Measurements from ENCODE around the gene NSD2. TPM values are rescaled to one million over a fixed set of nuclear protein-coding genes. Genes with fewer than 3 reads are reported as not detected.

NSD2 gene
- total and polyA plus RNA-seq, 2 donors (not counting 1 experiment from before 2014, with no cell fraction given) = 26.6 to 68.4 TPM

DNA sequence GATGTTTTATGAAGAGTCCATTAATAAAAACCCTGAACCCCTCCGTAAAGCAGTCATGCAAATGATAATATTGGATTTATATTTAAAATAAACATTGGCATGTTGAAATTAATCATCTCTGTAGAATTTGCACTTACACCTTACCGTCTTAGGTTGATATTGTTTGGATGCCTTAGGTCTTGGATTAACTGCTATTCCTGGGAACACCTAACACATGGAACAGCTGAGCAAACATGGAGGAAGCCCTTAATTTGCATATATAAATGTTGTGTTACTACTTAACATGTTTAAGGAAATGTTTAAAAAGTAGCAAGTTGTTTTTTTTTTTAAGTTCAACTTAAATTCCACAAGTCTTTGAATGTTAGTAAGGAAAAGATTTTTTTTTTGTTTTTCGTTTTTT is 62.5 kb downstream of the NSD2 start:
- H2AFZ ChIP-seq (ENCODE audit: low read length) = no peak overlapping the region
- TF ChIP-seq CTCF (conservative IDR thresholded peaks at IDR 0.05 in 1 of 2, IDR thresholded peaks at IDR 0.05 in 1 of 2; ENCODE audit: low read depth in 1 of 2, low read length in 2 of 2) = no peak
- no peak for TF ChIP-seq EZH2 (IDR thresholded peaks at IDR 0.05; ENCODE audit: low read length, missing control alignments)
- no peak for DNase-seq (ENCODE audit: low read depth in 2 of 2)
- no peaks in the 10 kb centered on the region for H3K4me1 ChIP-seq (ENCODE audit: control insufficient read depth, extremely low read depth, insufficient read depth, low read length)
- H3K4me3 ChIP-seq (replicated peaks in 1 of 4; ENCODE audit: control extremely low read depth in 1 of 4, insufficient read depth in 1 of 4, low read depth in 3 of 4, low read length in 4 of 4) = no peak overlapping the region
- peaks cover 33% of the 10 kb centered on the region for H3K79me2 ChIP-seq (ENCODE audit: control insufficient read depth, insufficient read depth, low read length)
- no peaks in the 10 kb centered on the region for H3K27me3 ChIP-seq (ENCODE audit: control insufficient read depth, insufficient read depth, low read length)
- no peak overlapping the region for H3K9ac ChIP-seq (ENCODE audit: insufficient read depth, low read length)
- H4K20me1 ChIP-seq (ENCODE audit: control insufficient read depth, extremely low read depth, insufficient read depth, low read length) = no peaks in the 10 kb centered on the region
- no peaks in the 10 kb centered on the region for H3K9me3 ChIP-seq (ENCODE audit: control insufficient read depth, insufficient read depth, low read depth, low read length)
- no peak overlapping the region for H3K27ac ChIP-seq (ENCODE audit: insufficient read depth, low read length)
- H3K4me2 ChIP-seq (ENCODE audit: extremely low read depth, insufficient read depth, low read length) = no peak overlapping the region
- peaks cover 17% of the 10 kb centered on the region for H3K36me3 ChIP-seq (ENCODE audit: control insufficient read depth, insufficient read depth, low read length)

GRCh38 chr4:1937550-1937949 is 66.4 kb downstream of the NSD2 start:
- no peaks in the 10 kb centered on the region for H3K9me3 ChIP-seq (ENCODE audit: control insufficient read depth, insufficient read depth, low read depth, low read length)
- H3K4me1 ChIP-seq (ENCODE audit: control insufficient read depth, extremely low read depth, insufficient read depth, low read length) = peaks cover 12% of the 10 kb centered on the region
- H3K27me3 ChIP-seq (ENCODE audit: control insufficient read depth, insufficient read depth, low read length) = no peaks in the 10 kb centered on the region
- TF ChIP-seq EZH2 (IDR thresholded peaks at IDR 0.05; ENCODE audit: low read length, missing control alignments) (no peak), CTCF (conservative IDR thresholded peaks at IDR 0.05 in 1 of 2, IDR thresholded peaks at IDR 0.05 in 1 of 2; ENCODE audit: low read depth in 1 of 2, low read length in 2 of 2) (no peak)
- peaks cover 22% of the 10 kb centered on the region for H3K36me3 ChIP-seq (ENCODE audit: control insufficient read depth, insufficient read depth, low read length)
- no peak for DNase-seq (ENCODE audit: low read depth in 2 of 2)
- H3K27ac ChIP-seq (ENCODE audit: insufficient read depth, low read length) = no peak overlapping the region
- no peak overlapping the region for H3K4me3 ChIP-seq (replicated peaks in 1 of 4; ENCODE audit: control extremely low read depth in 1 of 4, insufficient read depth in 1 of 4, low read depth in 3 of 4, low read length in 4 of 4)
- H2AFZ ChIP-seq (ENCODE audit: low read length) = no peak overlapping the region
- H3K9ac ChIP-seq (ENCODE audit: insufficient read depth, low read length) = no peak overlapping the region
- no peaks in the 10 kb centered on the region for H4K20me1 ChIP-seq (ENCODE audit: control insufficient read depth, extremely low read depth, insufficient read depth, low read length)
- H3K4me2 ChIP-seq (ENCODE audit: extremely low read depth, insufficient read depth, low read length) = no peak overlapping the region
- H3K79me2 ChIP-seq (ENCODE audit: control insufficient read depth, insufficient read depth, low read length) = peaks cover 24% of the 10 kb centered on the region

GRCh38 chr4:1938027-1938426 is 66.8 kb downstream of the NSD2 start:
- Histone ChIP-seq H3K27ac (ENCODE audit: insufficient read depth, low read length) (no peak overlapping the region), H3K4me1 (ENCODE audit: control insufficient read depth, extremely low read depth, insufficient read depth, low read length) (peaks cover 12% of the 10 kb centered on the region), H3K36me3 (ENCODE audit: control insufficient read depth, insufficient read depth, low read length) (peaks cover 22% of the 10 kb centered on the region), H3K4me2 (ENCODE audit: extremely low read depth, insufficient read depth, low read length) (no peak overlapping the region), H3K9me3 (ENCODE audit: control insufficient read depth, insufficient read depth, low read depth, low read length) (no peaks in the 10 kb centered on the region), H2AFZ (ENCODE audit: low read length) (no peak overlapping the region), H3K4me3 (replicated peaks in 1 of 4; ENCODE audit: control extremely low read depth in 1 of 4, insufficient read depth in 1 of 4, low read depth in 3 of 4, low read length in 4 of 4) (no peak overlapping the region), H3K27me3 (ENCODE audit: control insufficient read depth, insufficient read depth, low read length) (no peaks in the 10 kb centered on the region), H4K20me1 (ENCODE audit: control insufficient read depth, extremely low read depth, insufficient read depth, low read length) (no peaks in the 10 kb centered on the region), H3K9ac (ENCODE audit: insufficient read depth, low read length) (no peak overlapping the region), H3K79me2 (ENCODE audit: control insufficient read depth, insufficient read depth, low read length) (peaks cover 21% of the 10 kb centered on the region)
- no peak for TF ChIP-seq EZH2 (IDR thresholded peaks at IDR 0.05; ENCODE audit: low read length, missing control alignments)
- no peak for TF ChIP-seq CTCF (conservative IDR thresholded peaks at IDR 0.05 in 1 of 2, IDR thresholded peaks at IDR 0.05 in 1 of 2; ENCODE audit: low read depth in 1 of 2, low read length in 2 of 2)
- peak in 1 of 2 donors; percentile 21 for DNase-seq (ENCODE audit: low read depth in 2 of 2)

All from fibroblast of lung (primary cell).